Measurements from ENCODE around the gene S100A3. TPM values are rescaled to one million over a fixed set of nuclear protein-coding genes. Genes with fewer than 3 reads are reported as not detected.

The S100A3 gene
- total and polyA plus RNA-seq, 2 of the 8 experiments (the other 6 are each of a cell fraction or from before 2014, with no cell fraction given): 0.26 to 0.47 TPM

DNA sequence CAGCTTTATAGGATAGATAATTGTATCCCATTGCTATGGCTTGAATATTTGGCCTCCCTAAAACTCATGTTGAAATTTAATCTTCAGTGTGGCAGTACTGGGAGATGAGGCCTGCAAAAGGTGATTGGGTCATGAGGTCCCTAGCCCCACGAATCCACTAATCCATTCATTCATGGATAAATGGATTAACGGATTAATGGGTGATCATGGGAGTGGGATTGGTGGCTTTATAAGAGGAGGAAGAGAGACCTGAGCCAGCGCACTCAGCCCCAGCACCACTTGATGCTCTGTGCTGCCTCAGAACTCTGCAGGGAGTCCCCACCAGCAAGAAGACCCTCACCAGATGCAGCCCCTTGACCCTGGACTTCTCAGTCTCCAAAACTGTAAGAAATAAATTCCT, 45.3 kb downstream of the S100A3 start (continued):
- TF ChIP-seq, protein P1, sequence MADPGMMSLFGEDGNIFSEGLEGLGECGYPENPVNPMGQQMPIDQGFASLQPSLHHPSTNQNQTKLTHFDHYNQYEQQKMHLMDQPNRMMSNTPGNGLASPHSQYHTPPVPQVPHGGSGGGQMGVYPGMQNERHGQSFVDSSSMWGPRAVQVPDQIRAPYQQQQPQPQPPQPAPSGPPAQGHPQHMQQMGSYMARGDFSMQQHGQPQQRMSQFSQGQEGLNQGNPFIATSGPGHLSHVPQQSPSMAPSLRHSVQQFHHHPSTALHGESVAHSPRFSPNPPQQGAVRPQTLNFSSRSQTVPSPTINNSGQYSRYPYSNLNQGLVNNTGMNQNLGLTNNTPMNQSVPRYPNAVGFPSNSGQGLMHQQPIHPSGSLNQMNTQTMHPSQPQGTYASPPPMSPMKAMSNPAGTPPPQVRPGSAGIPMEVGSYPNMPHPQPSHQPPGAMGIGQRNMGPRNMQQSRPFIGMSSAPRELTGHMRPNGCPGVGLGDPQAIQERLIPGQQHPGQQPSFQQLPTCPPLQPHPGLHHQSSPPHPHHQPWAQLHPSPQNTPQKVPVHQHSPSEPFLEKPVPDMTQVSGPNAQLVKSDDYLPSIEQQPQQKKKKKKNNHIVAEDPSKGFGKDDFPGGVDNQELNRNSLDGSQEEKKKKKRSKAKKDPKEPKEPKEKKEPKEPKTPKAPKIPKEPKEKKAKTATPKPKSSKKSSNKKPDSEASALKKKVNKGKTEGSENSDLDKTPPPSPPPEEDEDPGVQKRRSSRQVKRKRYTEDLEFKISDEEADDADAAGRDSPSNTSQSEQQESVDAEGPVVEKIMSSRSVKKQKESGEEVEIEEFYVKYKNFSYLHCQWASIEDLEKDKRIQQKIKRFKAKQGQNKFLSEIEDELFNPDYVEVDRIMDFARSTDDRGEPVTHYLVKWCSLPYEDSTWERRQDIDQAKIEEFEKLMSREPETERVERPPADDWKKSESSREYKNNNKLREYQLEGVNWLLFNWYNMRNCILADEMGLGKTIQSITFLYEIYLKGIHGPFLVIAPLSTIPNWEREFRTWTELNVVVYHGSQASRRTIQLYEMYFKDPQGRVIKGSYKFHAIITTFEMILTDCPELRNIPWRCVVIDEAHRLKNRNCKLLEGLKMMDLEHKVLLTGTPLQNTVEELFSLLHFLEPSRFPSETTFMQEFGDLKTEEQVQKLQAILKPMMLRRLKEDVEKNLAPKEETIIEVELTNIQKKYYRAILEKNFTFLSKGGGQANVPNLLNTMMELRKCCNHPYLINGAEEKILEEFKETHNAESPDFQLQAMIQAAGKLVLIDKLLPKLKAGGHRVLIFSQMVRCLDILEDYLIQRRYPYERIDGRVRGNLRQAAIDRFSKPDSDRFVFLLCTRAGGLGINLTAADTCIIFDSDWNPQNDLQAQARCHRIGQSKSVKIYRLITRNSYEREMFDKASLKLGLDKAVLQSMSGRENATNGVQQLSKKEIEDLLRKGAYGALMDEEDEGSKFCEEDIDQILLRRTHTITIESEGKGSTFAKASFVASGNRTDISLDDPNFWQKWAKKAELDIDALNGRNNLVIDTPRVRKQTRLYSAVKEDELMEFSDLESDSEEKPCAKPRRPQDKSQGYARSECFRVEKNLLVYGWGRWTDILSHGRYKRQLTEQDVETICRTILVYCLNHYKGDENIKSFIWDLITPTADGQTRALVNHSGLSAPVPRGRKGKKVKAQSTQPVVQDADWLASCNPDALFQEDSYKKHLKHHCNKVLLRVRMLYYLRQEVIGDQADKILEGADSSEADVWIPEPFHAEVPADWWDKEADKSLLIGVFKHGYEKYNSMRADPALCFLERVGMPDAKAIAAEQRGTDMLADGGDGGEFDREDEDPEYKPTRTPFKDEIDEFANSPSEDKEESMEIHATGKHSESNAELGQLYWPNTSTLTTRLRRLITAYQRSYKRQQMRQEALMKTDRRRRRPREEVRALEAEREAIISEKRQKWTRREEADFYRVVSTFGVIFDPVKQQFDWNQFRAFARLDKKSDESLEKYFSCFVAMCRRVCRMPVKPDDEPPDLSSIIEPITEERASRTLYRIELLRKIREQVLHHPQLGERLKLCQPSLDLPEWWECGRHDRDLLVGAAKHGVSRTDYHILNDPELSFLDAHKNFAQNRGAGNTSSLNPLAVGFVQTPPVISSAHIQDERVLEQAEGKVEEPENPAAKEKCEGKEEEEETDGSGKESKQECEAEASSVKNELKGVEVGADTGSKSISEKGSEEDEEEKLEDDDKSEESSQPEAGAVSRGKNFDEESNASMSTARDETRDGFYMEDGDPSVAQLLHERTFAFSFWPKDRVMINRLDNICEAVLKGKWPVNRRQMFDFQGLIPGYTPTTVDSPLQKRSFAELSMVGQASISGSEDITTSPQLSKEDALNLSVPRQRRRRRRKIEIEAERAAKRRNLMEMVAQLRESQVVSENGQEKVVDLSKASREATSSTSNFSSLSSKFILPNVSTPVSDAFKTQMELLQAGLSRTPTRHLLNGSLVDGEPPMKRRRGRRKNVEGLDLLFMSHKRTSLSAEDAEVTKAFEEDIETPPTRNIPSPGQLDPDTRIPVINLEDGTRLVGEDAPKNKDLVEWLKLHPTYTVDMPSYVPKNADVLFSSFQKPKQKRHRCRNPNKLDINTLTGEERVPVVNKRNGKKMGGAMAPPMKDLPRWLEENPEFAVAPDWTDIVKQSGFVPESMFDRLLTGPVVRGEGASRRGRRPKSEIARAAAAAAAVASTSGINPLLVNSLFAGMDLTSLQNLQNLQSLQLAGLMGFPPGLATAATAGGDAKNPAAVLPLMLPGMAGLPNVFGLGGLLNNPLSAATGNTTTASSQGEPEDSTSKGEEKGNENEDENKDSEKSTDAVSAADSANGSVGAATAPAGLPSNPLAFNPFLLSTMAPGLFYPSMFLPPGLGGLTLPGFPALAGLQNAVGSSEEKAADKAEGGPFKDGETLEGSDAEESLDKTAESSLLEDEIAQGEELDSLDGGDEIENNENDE (IDR thresholded peaks at IDR 0.05; ENCODE audit: insufficient replicate concordance, low read length): no peak
- TF ChIP-seq RXRA (IDR thresholded peaks at IDR 0.05; ENCODE audit: insufficient read depth, low read depth, low read length) (no peak), TBP (IDR thresholded peaks at IDR 0.05; ENCODE audit: low read depth, low read length) (no peak), JUN (IDR thresholded peaks at IDR 0.05; ENCODE audit: low read depth, low read length) (no peak), SAP30 (IDR thresholded peaks at IDR 0.05; ENCODE audit: insufficient read depth, insufficient replicate concordance, low read length) (no peak), ZNF274 (IDR thresholded peaks at IDR 0.05; ENCODE audit: borderline replicate concordance, extremely low read depth, low read length) (no peak), CREB1 (IDR thresholded peaks at IDR 0.05) (no peak)
- TF ChIP-seq, protein P2, sequence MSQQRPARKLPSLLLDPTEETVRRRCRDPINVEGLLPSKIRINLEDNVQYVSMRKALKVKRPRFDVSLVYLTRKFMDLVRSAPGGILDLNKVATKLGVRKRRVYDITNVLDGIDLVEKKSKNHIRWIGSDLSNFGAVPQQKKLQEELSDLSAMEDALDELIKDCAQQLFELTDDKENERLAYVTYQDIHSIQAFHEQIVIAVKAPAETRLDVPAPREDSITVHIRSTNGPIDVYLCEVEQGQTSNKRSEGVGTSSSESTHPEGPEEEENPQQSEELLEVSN (IDR thresholded peaks at IDR 0.05): no peak
- TF ChIP-seq, protein P3, sequence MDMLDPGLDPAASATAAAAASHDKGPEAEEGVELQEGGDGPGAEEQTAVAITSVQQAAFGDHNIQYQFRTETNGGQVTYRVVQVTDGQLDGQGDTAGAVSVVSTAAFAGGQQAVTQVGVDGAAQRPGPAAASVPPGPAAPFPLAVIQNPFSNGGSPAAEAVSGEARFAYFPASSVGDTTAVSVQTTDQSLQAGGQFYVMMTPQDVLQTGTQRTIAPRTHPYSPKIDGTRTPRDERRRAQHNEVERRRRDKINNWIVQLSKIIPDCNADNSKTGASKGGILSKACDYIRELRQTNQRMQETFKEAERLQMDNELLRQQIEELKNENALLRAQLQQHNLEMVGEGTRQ (IDR thresholded peaks at IDR 0.05; ENCODE audit: low read length): no peak

All from H1 (cell line).